NT2/D1 (cell line): ENCODE results near the gene LEF1.

Source experiments
- SUZ12 ChIP-seq: IDR thresholded peaks from 2 replicates; pipeline ENCODE4 v1.6.1; 2011; ENCODE audit not compliant: insufficient read length, insufficient read depth; ENCODE audit errors: extremely low read depth
- YY1 ChIP-seq: IDR thresholded peaks from 2 replicates; pipeline ENCODE4 v1.6.1; 2011; ENCODE audit not compliant: insufficient read length, insufficient read depth

DNA sequence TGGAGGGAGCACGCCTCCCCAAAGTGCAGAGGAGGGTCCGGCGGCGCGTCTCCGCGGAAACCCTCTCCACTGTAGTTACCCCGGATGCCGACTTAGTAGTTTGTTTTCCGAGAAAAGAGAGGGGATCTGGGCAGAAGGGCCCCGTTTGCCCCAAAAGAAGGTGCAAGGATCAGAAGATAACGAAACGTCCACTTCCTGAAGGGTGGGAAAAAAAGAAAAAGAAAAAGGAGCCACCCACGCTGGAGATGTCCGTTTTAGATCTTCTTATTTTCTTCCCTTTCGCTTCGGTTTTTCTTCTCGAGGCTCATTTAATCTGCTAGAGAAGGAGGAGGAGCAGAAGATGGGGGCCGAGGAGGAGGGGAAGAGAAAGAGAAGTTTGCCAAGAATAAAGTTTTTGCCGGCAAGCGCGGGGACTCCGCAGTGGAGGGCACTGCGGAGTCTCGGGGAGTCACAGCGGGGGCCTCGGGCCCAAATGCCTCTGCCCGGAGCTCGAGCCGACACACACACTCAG, 517 bp downstream of the LEF1 start:
- TF ChIP-seq YY1, result no peak
- TF ChIP-seq SUZ12, result no peak
